GM12878 (cell line): ENCODE results near the gene LGALS9. TPM values are rescaled to one million over a fixed set of nuclear protein-coding genes. Genes with fewer than 3 reads are reported as not detected.

Experiments
- BCLAF1 ChIP-seq: fragments of 450-650 bp; IDR thresholded peaks from 2 replicates; pipeline ENCODE4 v1.6.1; 2017; ENCODE audit warnings: antibody characterized with exemption, mild to moderate bottlenecking, moderate library complexity
- KAT2A ChIP-seq: conservative IDR thresholded peaks from 2 replicates; pipeline ENCODE4 v1.6.1; 2011; ENCODE audit warnings: low read depth, low read length; ENCODE audit not compliant: control insufficient read depth
- NBN ChIP-seq: fragments of 450-650 bp; IDR thresholded peaks from 2 replicates; pipeline ENCODE4 v1.6.1; 2016
- NFYB ChIP-seq: IDR thresholded peaks from 2 replicates; pipeline ENCODE4 v1.6.1; 2011; ENCODE audit warnings: low read depth, mild to moderate bottlenecking, low read length, improper control_type of control experiment, moderate library complexity; ENCODE audit not compliant: insufficient read depth
- SIN3A ChIP-seq: IDR thresholded peaks from 2 replicates; pipeline ENCODE4 v1.6.1; 2012; ENCODE audit warnings: low read depth, low read length, improper control_type of control experiment
- SKIL ChIP-seq: fragments of 450-650 bp; IDR thresholded peaks from 2 replicates; pipeline ENCODE4 v1.6.1; 2017; ENCODE audit warnings: mild to moderate bottlenecking, low read depth, inconsistent platforms; ENCODE audit not compliant: poor library complexity, severe bottlenecking
- ZNF687 ChIP-seq: fragments of 450-650 bp; IDR thresholded peaks from 2 replicates; pipeline ENCODE4 v1.6.1; 2017; ENCODE audit warnings: mild to moderate bottlenecking, moderate library complexity
- polyA plus RNA-seq, 11 experiments: library from polyadenylated mRNA; depleted of rRNA in 4 of 11; unstranded in 6 of 11; stranded (reverse) in 5 of 11; fragments of >200 nt; fragmentation: Nextera tagmentation in 4 of 11; fragmentation: Illumina TruSeq in 1 of 11; extraction: Ambion mirVana in 4 of 11; extraction: Trizol in 1 of 11; gene quantifications; 1 replicate in 1 of 11; 2 replicates in 10 of 11; pipeline versions ENCODE4 v1.2.1 to v1.2.3, GENCODE V29; 2011 to 2016; ENCODE audit warnings: inconsistent platforms in 2 of 11, missing spikeins in 2 of 11, low read depth in 1 of 11
- total RNA-seq, 4 experiments: library from RNA; depleted of rRNA in 3 of 4; stranded (reverse); fragments of >200 nt in 3 of 4; fragmentation: Illumina TruSeq in 1 of 4; extraction: Trizol in 1 of 4; gene quantifications; 2 replicates each; pipeline versions ENCODE4 v1.2.1 to v1.2.3, GENCODE V29; 2013 to 2021
- TF ChIP-seq, protein P1 (sequence below): IDR thresholded peaks from 2 replicates; pipeline ENCODE4 v1.6.1; 2012; ENCODE audit warnings: low read depth, low read length, improper control_type of control experiment

Gene LGALS9
- total and polyA plus RNA-seq, 10 of the 15 experiments (the other 5 are each of a cell fraction or from before 2014, with no cell fraction given) = 22.5 to 294 (median 155) TPM

- TF ChIP-seq BCLAF1 = no peak
- TF ChIP-seq, protein P1, sequence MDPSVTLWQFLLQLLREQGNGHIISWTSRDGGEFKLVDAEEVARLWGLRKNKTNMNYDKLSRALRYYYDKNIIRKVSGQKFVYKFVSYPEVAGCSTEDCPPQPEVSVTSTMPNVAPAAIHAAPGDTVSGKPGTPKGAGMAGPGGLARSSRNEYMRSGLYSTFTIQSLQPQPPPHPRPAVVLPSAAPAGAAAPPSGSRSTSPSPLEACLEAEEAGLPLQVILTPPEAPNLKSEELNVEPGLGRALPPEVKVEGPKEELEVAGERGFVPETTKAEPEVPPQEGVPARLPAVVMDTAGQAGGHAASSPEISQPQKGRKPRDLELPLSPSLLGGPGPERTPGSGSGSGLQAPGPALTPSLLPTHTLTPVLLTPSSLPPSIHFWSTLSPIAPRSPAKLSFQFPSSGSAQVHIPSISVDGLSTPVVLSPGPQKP = no peak
- TF ChIP-seq KAT2A = no peak
- TF ChIP-seq ZNF687 = no peak
- TF ChIP-seq SIN3A = no peak
- no peak for TF ChIP-seq SKIL
- no peak for TF ChIP-seq NFYB
- no peak for TF ChIP-seq NBN
Observed at GRCh38 chr17:27666831-27667560, 36.0 kb downstream of the LGALS9 start (continued).
